Amygdala (tissue), 56 donors: ENCODE results near the gene PSAP.
A peak's percentile ranks its signal among the peaks of the same experiment; 100 is the strongest.

ENCODE experiments used
- DNase-seq, 56 donors: peaks; one replicate each; lab custom pipeline; 2025; lab: John Stamatoyannopoulos, UW

Gene PSAP

GRCh38 chr10:71846816-71847215 lies 4.2 kb downstream of the PSAP start:
- DNase-seq: no peak

GRCh38 chr10:71845410-71846405 lies 5.3 kb downstream of the PSAP start:
- no peak for DNase-seq

GRCh38 chr10:71844695-71845094 lies 6.4 kb downstream of the PSAP start:
- no peak for DNase-seq

GRCh38 chr10:71844084-71844483 lies 7.0 kb downstream of the PSAP start:
- DNase-seq: no peak

GRCh38 chr10:71842856-71843686 lies 8.0 kb downstream of the PSAP start:
- DNase-seq: no peak

GRCh38 chr10:71842422-71842821 lies 8.6 kb downstream of the PSAP start:
- DNase-seq: no peak

- DNase-seq: peak in 12 of 56 donors; percentile 15 to 53 (median 34)
Measured at GRCh38 chr10:71840958-71841335, 10.1 kb downstream of the PSAP start.

GRCh38 chr10:71840177-71840957 lies 10.7 kb downstream of the PSAP start:
- peak in 51 of 56 donors; percentile 11 to 90 (median 72) for DNase-seq

- no peak for DNase-seq
Measured at GRCh38 chr10:71838264-71839211, 12.5 kb downstream of the PSAP start.

GRCh38 chr10:71837098-71837827 lies 13.8 kb downstream of the PSAP start:
- peak in 3 of 56 donors; percentile 24 to 46 (median 25) for DNase-seq

- DNase-seq: no peak
Measured at GRCh38 chr10:71836596-71836974, 14.5 kb downstream of the PSAP start.

- peak in 55 of 56 donors; percentile 24 to 92 (median 75) for DNase-seq
Measured at GRCh38 chr10:71835671-71836595, 15.1 kb downstream of the PSAP start.

GRCh38 chr10:71834343-71834674 lies 16.7 kb downstream of the PSAP start:
- DNase-seq: no peak

- DNase-seq: no peak
Measured at GRCh38 chr10:71833451-71834342, 17.4 kb downstream of the PSAP start.

GRCh38 chr10:71832967-71833366 lies 18.1 kb downstream of the PSAP start:
- no peak for DNase-seq
